ENCODE data around the gene KRTAP5-11. TPM values are rescaled to one million over a fixed set of nuclear protein-coding genes. Genes with fewer than 3 reads are reported as not detected.
"Not testable (repeated sequence)": the region's sequence is repeated elsewhere in the genome, so short reads cannot be mapped to it uniquely, and the experiment has no call there.

Gene KRTAP5-11
- total RNA-seq, 1 donor from 2014 or later, result not detected

GRCh38 chr11:71606853-71607519, 24.3 kb upstream of the KRTAP5-11 start:
- ATAC-seq; intact Hi-C loops (cut with DNase I); H3K4me1 ChIP-seq; H3K36me3 ChIP-seq; H3K27ac ChIP-seq; DNase-seq; H3K4me3 ChIP-seq; H3K9me3 ChIP-seq: not testable (repeated sequence)
- peaks cover 13% of the 10 kb centered on the region for H3K27me3 ChIP-seq

DNA sequence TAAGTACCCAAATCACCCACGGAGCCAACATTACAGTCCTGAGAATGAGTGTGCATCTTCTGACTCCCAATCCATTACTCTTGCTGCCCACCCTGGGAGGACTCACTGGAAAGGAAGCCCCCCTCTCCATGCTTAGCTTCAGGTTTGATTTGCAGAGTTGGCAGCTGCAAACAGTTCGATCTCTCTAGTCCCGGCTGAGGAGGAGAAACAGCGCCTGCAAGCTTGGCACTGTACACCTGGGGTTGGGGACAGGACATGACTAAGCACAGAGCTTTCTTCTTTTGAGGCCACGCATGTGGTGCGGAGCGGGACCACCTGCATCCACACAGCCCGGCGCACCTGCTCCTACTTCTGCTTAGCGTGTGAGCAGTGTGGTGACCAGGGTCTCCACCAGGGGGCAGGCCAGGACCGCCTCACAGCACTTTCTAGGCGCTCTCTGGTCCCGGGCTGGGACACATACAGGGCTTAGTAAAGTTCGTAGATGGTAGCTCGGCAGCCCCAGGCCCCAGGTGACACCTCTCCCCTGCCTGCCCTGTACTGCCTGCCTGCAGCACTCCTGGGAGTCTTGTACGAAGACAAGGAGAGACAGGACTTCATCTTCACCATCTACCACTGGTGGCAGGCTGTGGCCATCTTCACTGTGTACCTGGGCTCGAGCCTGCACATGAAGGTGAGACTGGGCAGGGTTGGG, 22.3 kb upstream of the KRTAP5-11 start:
- H3K4me1 ChIP-seq; H3K36me3 ChIP-seq; H3K4me3 ChIP-seq; intact Hi-C loops (cut with DNase I); H3K27ac ChIP-seq; ATAC-seq; H3K9me3 ChIP-seq: not testable (repeated sequence)
- TF ChIP-seq CTCF (IDR thresholded peaks at IDR 0.05), result peak; percentile 41
- peaks cover 23% of the 10 kb centered on the region for H3K27me3 ChIP-seq
- DNase-seq, result peak; percentile 65

DNA sequence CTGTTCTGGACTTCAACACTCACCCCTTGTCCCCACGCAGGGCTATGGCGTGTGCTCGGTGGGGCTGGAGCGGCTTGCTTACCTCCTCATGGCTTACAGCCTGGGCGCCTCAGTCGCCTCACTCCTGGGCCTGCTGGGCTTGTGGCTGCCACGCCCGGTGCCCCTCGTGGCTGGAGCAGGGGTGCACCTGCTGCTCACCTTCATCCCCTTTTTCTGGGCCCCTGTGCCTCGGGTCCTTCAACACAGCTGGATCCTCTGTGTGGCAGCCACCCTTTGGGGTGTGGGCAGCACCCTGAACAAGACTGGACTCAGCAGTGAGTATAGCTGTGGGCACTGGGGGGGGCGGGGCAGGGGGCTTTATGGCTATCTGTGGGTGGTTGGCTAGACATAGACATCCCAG, 20.5 kb upstream of the KRTAP5-11 start:
- peaks cover 23% of the 10 kb centered on the region for H3K27me3 ChIP-seq
- intact Hi-C loops (cut with DNase I); H3K9me3 ChIP-seq; H3K4me3 ChIP-seq; H3K27ac ChIP-seq; H3K4me1 ChIP-seq; ATAC-seq; H3K36me3 ChIP-seq: not testable (repeated sequence)
- DNase-seq, result peak; percentile 27

- H3K4me3 ChIP-seq; H3K27ac ChIP-seq; DNase-seq; H3K4me1 ChIP-seq; intact Hi-C loops (cut with DNase I); H3K9me3 ChIP-seq; H3K36me3 ChIP-seq; H3K27me3 ChIP-seq; ATAC-seq: not testable (repeated sequence)
These were observed 6.9 kb upstream of the KRTAP5-11 start for GRCh38 chr11:71589546-71589920.

DNA sequence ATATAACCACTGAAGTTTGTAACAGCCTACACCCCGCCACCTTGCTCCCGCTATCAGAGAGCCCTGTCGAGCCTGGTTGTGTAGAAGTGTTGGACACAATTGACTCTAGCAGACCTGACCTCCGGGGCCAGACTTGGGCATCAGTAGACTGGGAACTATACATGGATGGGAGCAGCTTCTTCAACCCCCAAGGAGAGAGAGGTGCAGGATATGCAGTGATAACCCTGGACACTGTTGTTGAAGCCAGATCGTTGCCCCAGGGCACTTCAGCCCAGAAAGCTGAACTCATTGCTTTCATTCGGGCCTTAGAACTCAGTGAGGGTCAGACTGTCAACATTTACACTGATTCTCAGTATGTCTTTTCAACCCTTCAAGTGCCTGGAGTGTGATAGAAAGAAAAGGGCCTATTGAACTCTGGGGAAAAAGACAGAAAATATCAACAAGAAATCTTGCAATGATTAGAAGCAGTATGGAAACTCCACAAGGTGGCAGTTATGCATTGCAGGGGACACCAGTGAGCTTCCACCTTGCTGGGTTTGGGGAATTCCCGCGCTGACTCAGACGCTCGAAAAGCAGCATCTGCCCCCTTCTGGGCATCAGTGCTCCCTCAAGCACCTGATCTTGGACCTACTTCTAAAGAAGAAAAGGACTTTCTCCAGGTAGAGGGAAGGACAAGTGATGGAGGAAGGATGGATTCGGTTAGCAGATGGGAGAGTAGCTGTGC, 6.3 kb upstream of the KRTAP5-11 start:
- ATAC-seq; H3K4me3 ChIP-seq; intact Hi-C loops (cut with DNase I); H3K9me3 ChIP-seq; H3K36me3 ChIP-seq; H3K27me3 ChIP-seq; H3K27ac ChIP-seq; H3K4me1 ChIP-seq; DNase-seq: not testable (repeated sequence)

DNA sequence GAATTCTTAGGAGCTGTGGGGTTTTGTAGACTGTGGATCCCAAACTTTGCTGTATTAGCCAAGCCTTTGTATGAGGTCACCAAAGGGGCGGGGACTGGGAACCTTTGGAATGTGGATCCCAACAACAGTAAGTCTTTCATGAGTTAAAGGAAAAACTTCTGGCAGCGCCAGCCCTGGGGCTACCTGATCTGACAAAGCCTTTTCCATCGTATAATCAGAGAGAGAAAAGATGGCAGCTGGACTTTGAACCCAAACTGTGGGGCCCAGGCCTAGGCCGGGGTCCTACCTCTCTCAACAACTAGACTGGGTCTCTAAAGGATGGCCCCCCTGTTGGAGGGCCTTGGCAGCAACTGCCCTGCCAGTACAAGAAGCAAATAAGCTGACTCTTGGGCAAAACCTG, 5.6 kb upstream of the KRTAP5-11 start:
- ATAC-seq; DNase-seq; H3K9me3 ChIP-seq; H3K36me3 ChIP-seq; H3K27ac ChIP-seq; H3K4me1 ChIP-seq; H3K4me3 ChIP-seq; intact Hi-C loops (cut with DNase I); H3K27me3 ChIP-seq: not testable (repeated sequence)

GRCh38 chr11:71585673-71586072, 3.0 kb upstream of the KRTAP5-11 start:
- H3K27me3 ChIP-seq; H3K4me3 ChIP-seq; ATAC-seq; H3K27ac ChIP-seq; intact Hi-C loops (cut with DNase I); H3K9me3 ChIP-seq; DNase-seq; H3K36me3 ChIP-seq; H3K4me1 ChIP-seq: not testable (repeated sequence)

- intact Hi-C loops (cut with DNase I), result not testable (repeated sequence)
These were observed 294 bp upstream of the KRTAP5-11 start for GRCh38 chr11:71582969-71583368.

DNA sequence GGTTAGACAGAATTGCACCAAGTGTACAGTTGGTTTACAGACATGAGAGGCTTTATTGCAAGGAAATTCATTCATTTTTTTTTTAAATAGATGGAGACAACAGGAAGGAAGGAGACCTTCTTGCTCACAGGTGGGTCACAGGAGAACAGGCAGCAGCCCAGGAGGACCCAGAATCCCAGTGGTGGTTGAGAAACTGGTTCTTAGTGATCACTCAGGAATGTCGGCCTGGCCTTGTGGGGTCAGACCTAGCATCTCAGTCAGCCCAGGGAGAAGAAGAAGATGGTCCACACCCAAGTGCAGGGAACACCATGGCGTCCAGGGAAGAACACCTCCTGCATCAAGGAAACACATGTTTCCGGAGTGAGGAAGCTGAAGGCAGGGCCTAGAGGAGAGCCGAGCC, 849 bp downstream of the KRTAP5-11 start:
- no peak overlapping the region for H3K27ac ChIP-seq
- H3K4me3 ChIP-seq, result no peak overlapping the region
- H3K4me1 ChIP-seq, result no peaks in the 10 kb centered on the region
- ATAC-seq (no peak), DNase-seq (no peak)
- H3K27me3 ChIP-seq, result no peaks in the 10 kb centered on the region
- no peaks in the 10 kb centered on the region for H3K9me3 ChIP-seq
- no peak for TF ChIP-seq CTCF (IDR thresholded peaks at IDR 0.05)
- intact Hi-C loops (cut with DNase I), result no loop called here
- H3K36me3 ChIP-seq, result no peaks in the 10 kb centered on the region

More at GRCh38 chr11:71582969-71583368, 294 bp upstream of the KRTAP5-11 start:
- H3K36me3 ChIP-seq, H3K9me3 ChIP-seq, ATAC-seq, DNase-seq, H3K27ac ChIP-seq, H3K4me3 ChIP-seq, H3K4me1 ChIP-seq, H3K27me3 ChIP-seq: not testable (repeated sequence)
